Stimulated activated naive CD8-positive, alpha-beta T cell treated with anti-CD3 and anti-CD28 coated beads, Interleukin-15, Interleukin-2, amounts not matched to agents 100 ng/mL and 50 ng/mL, for 24 hours (primary cell): ENCODE measurements around the gene CTRB1.
"Not testable (repeated sequence)": the region's sequence is repeated elsewhere in the genome, so short reads cannot be mapped to it uniquely, and the experiment has no call there.

Source experiments
- H3K27ac Mint-ChIP-seq: one replicate; pipeline ENCODE4 v1.8.0; 2021; ENCODE audit warnings: mild to moderate bottlenecking, mixed read lengths
- H3K27me3 Mint-ChIP-seq: one replicate; pipeline ENCODE4 v1.8.0; 2021; ENCODE audit warnings: mixed read lengths
- H3K36me3 Mint-ChIP-seq: one replicate; pipeline ENCODE4 v1.8.0; 2021; ENCODE audit warnings: low read depth, mixed read lengths
- H3K4me1 Mint-ChIP-seq: one replicate; pipeline ENCODE4 v1.8.0; 2021; ENCODE audit warnings: low read depth, mixed read lengths
- H3K4me3 Mint-ChIP-seq: one replicate; pipeline ENCODE4 v1.8.0; 2021; ENCODE audit warnings: mild to moderate bottlenecking, mixed read lengths
- H3K9me3 Mint-ChIP-seq: one replicate; pipeline ENCODE4 v1.8.0; 2021; ENCODE audit warnings: mixed read lengths

The CTRB1 gene

GRCh38 chr16:75272097-75272551, 53.3 kb downstream of the CTRB1 start:
- H3K4me3 Mint-ChIP-seq, result no peak overlapping the region
- no peaks in the 10 kb centered on the region for H3K4me1 Mint-ChIP-seq
- H3K27ac Mint-ChIP-seq, result no peak overlapping the region
- peaks cover 38% of the 10 kb centered on the region for H3K27me3 Mint-ChIP-seq
- H3K36me3 Mint-ChIP-seq, result no peaks in the 10 kb centered on the region
- no peaks in the 10 kb centered on the region for H3K9me3 Mint-ChIP-seq

GRCh38 chr16:75272629-75273028, 53.8 kb downstream of the CTRB1 start:
- not testable (repeated sequence) for H3K4me1 Mint-ChIP-seq, H3K4me3 Mint-ChIP-seq, H3K27ac Mint-ChIP-seq, H3K36me3 Mint-ChIP-seq, H3K9me3 Mint-ChIP-seq
- peaks cover 43% of the 10 kb centered on the region for H3K27me3 Mint-ChIP-seq

GRCh38 chr16:75273054-75273925, 54.5 kb downstream of the CTRB1 start:
- Mint-ChIP-seq H3K27me3 (peaks cover 45% of the 10 kb centered on the region), H3K9me3 (no peaks in the 10 kb centered on the region), H3K27ac (no peak overlapping the region)

More at GRCh38 chr16:75273054-75273925, 54.5 kb downstream of the CTRB1 start:
- no peaks in the 10 kb centered on the region for H3K4me1 Mint-ChIP-seq
- no peaks in the 10 kb centered on the region for H3K36me3 Mint-ChIP-seq
- H3K4me3 Mint-ChIP-seq, result no peak overlapping the region
